ENCODE measurements around the gene NAT8.
"Not testable (repeated sequence)": the region's sequence is repeated elsewhere in the genome, so short reads cannot be mapped to it uniquely, and the experiment has no call there.

DNA sequence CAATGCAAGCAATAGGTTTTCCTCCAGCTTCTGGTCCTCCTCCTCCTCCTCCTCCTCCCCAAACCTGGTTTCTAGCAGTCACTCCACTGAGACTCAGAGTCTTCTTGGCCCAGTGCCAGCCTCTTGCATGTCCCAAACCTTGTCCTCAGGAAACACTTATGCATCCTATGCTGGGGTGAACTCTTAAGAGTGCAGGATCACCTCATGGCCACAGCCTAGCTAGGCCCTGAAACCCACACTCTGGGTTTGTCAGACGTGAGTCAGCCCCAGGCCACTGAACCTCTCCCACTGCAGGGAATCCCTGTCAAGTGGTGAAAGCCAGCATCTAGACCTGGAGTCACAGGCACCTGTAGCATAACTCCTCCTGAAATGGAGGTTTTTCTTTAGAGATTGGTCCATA is 42.1 kb upstream of the NAT8 start:
- not testable (repeated sequence) for TF ChIP-seq CTCF (conservative IDR thresholded peaks at IDR 0.05; ENCODE audit: low read length); EZH2phosphoT487 (IDR thresholded peaks at IDR 0.05; ENCODE audit: borderline replicate concordance)
